ENCODE measurements around the gene SLC38A9.

Gene SLC38A9

DNA sequence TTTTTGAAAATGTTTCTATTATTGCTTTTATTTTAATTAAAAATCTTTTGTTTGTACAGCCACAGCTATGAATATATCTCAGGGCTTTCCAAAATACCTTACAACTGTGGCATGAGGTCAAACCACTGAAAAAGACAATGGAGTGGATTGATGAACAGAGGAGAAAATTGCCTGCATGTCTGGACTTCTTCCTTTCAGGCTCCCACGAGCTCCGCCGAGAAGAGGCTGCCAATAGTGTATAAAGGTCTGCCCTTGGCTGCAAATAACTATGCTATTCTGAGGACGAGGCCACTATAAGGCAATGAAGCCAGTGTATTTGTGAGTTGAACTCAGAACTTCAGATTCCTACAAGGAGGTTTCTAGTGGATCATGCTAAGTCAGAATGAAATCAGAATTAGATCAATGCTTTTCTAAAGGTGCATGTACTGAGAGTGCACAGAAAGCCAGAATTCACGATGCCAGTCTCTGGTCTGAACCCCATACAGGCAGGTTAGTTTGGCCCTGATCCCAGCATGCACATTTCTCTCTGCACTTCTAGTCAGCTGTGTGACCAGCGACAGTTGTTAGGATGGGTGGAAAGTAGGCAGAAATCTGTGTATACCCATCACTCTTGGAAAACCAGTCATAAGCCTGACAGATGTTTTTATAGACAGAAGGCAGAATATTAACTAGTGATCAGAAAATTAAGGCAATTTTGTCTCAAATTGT, 134.6 kb downstream of the SLC38A9 start:
- no peak for DNase-seq

GRCh38 chr5:55576661-55577060, 135.5 kb downstream of the SLC38A9 start:
- no peak for DNase-seq
